Urothelium cell line (cell line): ENCODE data around the gene CYP2A7.
"Not testable (repeated sequence)": the region's sequence is repeated elsewhere in the genome, so short reads cannot be mapped to it uniquely, and the experiment has no call there.

Experiments used
- DNase-seq: peaks from one replicate; pipeline ENCODE4 v3.0.0; 2011; ENCODE audit warnings: low spot score, mixed read lengths
- FAIRE-seq: peaks from 2 replicates; lab custom pipeline; 2011; peaks lifted over from hg19 to GRCh38; lab: Jason Lieb, UNC

Gene CYP2A7, protein sequence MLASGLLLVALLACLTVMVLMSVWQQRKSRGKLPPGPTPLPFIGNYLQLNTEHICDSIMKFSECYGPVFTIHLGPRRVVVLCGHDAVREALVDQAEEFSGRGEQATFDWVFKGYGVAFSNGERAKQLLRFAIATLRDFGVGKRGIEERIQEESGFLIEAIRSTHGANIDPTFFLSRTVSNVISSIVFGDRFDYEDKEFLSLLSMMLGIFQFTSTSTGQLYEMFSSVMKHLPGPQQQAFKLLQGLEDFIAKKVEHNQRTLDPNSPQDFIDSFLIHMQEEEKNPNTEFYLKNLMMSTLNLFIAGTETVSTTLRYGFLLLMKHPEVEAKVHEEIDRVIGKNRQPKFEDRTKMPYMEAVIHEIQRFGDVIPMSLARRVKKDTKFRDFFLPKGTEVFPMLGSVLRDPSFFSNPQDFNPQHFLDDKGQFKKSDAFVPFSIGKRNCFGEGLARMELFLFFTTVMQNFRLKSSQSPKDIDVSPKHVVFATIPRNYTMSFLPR

DNA sequence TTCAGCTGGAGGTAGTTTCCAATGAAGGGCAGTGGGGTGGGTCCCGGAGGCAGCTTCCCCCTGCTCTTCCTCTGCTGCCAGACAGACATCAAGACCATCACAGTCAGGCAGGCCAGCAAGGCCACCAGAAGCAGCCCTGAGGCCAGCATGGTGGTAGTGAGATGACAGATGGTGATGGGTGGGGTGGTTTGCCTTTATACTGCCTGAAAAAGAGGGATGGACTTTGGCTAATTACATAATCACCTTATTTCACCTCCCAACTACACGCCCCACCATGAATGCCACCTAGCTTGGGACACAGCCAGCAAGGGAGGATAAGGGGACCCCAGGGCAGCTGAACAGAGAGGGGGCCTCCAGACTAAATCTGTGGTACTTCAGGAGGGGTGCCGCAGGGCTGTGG is at the start of gene CYP2A7:
Gene CYP2A7 (minus strand): TSS at position 170 of the 400 bp plus-strand sequence. CDS start 21 bp downstream, at position 149.
- DNase-seq, FAIRE-seq: not testable (repeated sequence)

DNA sequence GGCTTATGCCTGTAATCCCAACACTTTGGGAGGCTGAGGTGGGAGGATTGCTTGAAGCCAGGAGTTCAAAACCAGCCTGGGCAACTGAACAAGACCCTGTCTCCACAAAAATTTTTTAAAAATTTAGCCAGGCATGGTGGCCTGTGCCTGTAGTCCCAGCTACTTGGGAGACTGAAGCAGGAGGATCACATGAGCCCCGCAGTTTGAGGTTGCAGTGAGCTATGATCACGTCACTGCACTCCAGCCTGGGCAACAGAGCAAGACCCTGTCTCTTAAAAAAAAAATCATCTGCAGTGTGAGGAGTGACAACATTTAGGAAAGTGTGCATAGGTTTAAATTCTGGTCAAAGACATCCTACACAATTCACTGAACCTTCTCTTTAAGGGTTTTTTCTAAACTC is 48.8 kb upstream of the CYP2A7 start:
- not testable (repeated sequence) for DNase-seq, FAIRE-seq

DNA sequence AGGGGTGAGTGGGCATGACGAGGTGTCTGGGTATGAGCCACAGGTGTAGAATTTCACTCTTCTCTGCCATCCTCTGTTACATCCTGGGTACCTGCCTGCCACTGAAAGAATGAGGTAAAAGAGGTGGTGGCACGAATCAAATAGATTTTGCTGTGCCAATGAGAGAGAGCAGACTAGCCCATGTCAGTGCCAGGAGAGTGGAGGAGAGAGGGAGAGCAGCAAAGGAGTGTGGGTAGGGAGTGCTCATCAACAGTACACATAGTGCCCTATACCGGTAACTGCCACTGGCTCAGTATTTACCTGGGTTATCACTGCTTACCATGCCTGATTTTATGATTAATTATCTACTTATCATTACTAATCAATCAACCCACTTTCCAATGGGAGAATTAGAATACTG is 47.9 kb upstream of the CYP2A7 start:
- not testable (repeated sequence) for DNase-seq
- FAIRE-seq: peak; percentile 17

DNA sequence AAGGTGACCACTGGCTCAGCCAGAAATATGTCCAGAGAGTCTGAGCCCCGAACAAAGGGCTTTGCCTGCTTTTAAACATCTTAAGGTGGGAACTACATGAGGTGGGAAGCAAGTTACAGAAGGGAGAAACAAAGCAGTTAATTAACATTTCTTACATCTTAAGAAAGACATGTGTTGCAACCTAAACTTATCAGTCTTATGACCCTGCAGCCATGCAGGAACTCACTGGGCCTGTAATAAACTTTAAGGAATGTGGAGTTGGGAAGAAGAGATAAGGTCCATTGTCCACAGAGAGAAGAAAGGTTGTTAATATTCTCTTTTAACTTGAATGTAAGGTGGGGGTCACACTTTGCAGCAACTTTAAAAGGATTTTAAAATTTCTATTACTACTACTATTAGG is 46.8 kb upstream of the CYP2A7 start:
- FAIRE-seq: no peak

DNA sequence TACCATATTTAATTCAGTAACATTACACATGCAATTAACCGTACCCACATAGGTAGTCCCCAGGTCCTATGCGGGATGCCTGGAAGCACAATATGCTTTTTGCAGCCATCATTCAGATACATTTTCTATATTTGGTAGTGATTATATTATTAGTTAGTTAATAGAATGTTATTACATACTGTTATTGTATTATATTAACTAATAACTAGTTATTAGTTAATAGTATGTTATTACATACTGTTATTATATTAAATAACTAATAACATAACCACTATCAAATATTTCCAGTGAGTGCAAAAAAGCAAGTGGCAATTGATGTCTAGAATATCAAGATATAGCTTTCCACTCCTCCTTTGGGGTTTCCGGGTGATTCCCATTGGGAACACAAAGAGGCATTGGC is 45.5 kb upstream of the CYP2A7 start:
- FAIRE-seq: no peak
- no peak for DNase-seq

More for the DNA sequence above, 46.8 kb upstream of the CYP2A7 start:
- DNase-seq: no peak

DNA sequence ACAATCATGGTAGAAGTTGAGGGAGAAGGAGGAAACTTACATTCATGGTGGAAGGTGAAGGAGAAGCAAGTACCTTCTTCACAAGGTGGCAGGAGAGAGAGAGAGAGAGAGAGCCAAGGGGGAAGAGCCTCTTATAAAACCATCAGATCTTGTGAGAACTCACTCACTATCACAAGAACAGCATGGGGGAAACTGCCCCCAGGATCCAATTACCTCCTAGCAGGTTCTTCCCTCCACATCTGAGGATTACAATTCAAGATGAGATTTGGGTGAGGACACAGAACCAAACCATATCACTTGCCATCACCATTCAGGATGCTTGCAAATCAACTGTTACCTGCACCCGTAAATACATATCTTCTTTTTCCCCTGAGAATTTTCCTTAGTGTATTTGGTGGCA is 44.2 kb upstream of the CYP2A7 start:
- DNase-seq, FAIRE-seq: not testable (repeated sequence)

DNA sequence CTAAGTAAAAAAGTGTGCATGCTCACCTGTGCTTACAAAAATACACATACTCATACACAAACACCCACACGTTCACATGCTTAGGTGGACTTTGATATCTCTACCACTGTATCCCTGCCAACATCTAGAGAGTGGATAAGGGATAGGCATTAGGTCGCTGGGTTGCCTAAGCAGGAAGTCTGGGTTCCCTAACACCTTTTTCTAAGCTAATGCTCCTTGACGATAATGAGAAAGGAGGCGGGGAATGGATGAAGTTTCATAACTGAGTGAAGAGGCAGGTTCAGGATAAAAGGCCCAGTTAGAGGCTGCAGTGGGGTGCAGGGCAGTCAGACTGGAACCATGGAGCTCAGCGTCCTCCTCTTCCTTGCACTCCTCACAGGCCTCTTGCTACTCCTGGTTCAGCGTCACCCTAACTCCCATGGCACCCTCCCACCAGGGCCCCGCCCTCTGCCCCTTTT is 41.9 kb upstream of the CYP2A7 start:
- FAIRE-seq (no peak), DNase-seq (no peak)

DNA sequence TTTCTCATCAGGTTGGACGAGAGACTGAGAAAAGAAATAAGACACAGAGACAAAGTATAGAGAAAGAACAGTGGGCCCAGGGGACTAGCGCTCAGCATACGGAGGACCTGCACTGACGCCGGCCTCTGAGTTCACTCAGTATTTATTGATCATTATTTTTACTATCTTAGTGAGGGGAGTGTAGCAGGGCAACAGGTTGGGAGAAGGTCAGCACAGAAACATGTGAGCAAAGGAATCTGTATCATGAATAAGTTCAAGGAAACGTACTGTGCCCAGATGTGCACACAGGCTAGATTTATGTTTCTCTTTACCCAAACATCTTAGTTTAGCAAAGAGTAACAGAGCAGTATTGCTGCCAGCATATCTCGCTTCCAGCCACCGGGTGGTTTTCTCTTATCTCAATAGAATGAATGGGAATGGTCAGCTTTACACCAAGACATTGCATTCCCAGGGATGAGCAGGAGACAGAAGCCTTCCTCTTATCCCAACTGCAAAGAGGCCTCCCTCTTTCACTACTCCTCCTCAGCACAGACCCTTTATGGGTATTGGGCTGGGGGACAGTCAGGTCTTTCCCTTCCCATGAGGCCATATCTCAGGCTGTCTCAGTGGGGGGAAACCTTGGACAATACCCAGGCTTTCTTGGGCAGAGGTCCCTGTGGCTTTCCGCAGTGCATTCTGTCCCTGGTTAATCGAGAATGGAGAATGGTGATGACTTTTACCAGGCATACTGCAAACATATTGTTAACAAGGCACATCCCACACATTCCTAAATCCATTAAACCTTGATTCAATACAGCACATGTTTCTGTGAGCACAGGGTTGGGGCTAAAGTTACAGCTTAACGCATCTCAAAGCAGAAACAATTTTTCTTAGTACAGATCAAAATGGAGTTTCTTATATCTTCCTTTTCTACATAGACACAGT is 40.5 kb upstream of the CYP2A7 start:
- not testable (repeated sequence) for FAIRE-seq, DNase-seq

DNA sequence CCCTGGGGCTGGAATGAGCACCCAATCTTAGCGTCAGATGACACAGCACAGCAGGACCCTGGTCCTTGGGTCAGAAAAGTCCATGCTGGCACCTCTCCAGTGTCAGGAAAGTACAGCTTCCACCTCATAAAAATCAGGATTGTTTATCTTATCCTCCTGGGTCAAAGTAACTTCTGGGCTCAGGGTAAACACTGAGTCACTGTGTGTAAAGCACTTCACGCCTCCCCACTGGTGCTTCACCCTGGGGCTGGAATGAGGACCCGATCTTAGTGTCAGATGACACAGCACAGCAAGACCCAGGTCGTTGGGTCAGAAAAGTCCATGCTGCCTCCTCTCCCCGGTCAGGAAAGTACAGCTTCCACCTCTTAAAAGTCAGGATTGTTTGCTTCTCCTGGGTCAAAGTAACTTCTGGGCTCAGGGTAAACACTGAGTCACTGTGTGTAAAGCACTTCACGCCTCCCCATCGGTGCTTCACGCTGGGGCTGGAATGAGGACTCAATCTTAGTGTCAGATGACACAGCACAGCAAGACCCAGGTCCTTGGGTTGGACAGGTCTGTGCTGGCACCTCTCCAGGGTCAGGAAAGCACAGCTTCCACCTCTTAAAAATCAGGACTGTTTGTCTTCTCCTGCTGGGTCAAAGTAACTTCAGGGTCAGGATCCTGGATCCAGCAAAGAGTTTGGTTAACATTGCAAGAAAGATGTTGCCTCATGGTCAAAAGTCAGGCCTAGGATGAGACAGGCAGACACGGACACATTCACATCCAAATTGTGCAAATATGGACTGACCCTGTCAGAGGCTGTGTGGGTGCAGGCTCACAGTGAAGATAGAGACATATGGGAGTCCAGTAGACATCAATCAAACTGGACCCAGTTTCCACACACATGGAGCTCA is 39.2 kb upstream of the CYP2A7 start:
- DNase-seq: peak; percentile 28
- no peak for FAIRE-seq

DNA sequence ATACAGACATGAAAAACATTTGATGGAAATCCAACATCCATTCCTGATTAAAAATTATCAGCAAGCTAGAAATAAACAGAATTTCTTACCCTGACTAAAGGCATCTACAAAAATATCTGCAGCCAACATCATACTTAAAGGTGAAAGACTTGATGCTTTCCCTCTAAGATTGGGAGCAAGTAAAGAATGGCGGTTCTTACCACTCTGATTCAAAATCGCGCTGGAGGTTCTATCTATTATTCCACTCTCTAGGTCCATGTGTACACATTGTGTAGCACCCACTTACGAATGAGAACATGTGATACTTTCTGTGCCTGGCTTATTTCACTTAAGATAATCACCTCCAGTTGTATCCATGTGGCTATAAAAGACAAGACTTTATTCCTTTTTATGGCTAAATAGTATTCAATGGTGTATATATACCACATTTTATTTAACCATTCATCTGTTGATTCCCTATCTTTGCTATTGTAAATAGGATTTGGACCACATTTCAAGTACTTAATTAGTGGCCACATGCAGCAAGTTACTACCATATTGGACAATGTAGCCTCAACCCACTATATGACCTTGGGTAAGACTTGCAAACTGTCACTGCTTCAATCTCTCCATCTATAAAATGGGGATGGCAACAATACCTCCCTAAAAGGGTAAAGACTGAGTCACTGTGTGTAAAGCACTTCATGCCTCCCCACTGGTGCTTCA is 38.4 kb upstream of the CYP2A7 start:
- DNase-seq: no peak
- no peak for FAIRE-seq

DNA sequence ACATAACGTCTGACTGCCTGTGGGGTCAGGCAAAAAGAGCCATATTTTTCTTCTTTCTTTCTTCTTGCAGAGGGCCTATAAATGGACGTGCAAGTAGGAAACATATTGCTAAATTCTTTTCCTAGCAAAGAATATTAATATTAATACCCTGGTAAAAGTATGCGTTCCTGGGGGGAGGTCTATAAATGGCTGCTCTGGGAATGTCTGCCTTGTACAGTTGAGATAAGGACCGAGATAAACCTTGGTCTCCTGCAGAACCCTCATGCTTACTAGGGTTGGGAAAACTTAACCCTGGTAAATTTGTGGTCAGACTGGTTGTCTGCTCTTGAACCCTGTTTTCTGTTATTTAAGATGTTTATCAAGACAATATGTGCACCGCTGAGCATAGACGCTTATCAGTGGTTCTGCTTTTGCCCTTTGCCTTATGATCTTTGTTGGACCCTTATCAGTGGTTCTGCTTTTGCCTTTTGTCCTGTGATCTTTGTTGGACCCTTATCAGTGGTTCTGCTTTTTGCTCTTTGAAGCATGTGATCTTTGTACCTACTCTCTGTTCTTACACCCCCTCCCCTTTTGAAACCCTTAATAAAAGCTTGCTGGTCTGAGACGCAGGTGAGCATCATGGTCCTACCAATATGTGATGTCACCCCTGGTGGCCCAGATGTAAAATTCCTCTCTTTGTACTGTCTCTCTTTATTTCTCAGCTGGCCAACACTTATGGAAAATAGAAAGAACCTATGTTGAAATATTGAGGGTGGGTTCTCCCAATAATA is 37.7 kb upstream of the CYP2A7 start:
- FAIRE-seq, DNase-seq: not testable (repeated sequence)

DNA sequence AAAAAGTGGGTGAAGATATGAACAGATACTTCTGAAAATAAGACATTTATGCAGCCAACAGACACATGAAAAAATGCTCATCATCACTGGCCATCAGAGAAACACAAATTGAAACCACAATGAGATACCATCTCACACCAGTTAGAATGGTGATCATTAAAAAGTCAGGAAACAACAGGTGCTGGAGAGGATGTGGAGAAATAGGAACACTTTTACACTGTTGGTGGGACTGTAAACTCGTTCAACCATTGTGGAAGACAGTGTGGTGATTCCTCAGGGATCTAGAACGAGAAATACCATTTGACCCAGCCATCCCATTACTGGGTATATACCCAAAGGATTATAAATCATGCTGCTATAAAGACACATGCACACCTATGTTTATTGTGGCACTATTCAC is 36.3 kb upstream of the CYP2A7 start:
- DNase-seq, FAIRE-seq: not testable (repeated sequence)

DNA sequence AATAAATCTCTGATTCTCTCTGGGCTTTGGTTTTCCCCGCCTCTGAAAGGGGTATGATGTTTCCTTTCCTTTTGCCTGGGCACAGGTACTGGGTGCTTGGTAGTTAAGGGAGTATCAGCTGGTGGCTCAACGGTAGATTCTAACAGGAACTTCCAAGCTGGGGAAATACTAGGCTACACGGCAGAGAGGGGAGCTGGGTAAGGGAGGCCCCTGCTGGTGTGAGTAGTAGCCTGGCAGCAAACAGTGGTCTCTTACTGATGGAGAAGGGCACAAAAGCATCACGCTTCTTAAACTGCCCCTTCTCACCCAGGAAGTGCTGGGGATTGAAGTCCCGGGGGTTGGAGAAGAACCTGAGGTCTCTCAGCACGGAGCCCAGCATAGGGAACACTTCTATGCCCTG is 26.9 kb upstream of the CYP2A7 start:
- no peak for FAIRE-seq
- DNase-seq: no peak

DNA sequence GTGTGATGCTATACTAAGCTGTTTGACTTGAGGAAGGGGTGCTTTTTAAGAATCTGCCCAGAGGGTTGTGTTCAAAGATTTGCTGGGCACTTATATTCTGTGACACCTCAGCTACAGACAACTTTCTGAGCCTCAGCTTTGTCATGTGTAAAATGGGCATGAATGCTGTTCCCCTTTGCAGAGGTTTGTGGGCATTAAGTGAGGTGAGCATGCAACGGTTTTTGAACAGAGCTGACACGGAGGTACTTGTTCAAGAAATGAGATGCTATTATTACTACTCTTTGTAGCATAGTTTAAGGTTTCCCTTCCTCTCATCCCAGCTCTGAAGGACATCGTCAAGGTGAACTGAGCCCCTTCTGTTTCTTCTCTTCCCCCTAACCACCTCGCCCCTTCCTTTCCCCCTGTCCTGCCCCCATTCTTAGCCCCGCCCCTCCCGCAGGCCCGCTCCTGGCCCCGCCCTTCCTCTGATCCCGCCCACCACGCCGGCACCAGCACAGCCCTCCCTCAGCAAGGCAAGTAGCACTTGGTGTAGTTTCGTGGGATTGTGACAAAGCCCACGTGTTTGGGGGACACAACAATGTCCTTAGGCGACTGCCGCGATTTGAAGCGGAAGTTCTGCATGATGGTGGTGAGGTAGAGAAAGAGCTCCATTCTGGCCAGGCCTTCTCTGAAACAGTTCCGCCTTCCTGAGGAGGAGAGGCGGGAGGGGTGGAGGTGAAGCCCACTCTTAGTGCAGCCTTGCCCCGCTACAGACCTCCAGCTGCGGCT is 26.1 kb upstream of the CYP2A7 start:
- DNase-seq: no peak
- no peak for FAIRE-seq

DNA sequence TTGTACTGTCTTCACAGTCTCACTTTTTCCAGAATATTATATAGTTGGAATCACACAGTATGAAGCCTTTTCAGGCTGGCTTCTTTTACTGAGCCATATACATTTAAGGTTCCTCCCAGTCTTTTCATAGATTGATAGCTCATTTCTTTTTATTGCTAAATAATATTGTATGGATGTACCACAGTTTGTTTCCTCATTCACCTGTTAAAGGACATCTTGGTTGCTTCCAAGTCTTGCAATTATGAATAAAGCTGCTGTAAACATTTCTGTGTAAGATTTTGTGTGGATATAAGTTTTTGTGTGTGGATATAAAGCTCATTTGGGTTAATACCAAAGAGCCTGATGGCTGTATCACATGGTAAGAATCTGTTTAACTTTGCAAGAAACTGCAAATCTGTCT is 24.5 kb upstream of the CYP2A7 start:
- DNase-seq (no peak), FAIRE-seq (no peak)

DNA sequence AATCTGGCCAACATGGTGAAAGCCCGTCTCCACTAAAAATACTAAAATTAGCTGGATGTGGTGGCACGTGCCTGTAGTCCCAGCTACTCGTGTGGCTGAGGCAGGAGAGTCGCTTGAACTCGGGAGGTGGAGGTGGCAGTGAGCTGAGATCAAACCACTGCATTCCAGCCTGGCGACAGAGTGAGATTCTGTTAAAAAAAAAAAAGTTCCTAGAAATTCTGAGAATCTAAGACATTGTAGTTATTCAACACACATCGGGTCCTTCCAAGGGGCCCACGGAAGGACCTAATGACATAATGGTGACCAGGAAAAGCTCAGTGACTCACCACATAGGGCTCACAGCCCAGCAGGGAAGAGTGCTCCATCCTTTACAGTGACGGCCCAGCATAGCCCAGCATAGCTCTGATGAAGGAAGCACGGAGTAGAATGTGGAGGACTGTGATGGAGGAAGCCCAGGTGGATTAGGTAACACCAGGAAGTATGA is 22.7 kb upstream of the CYP2A7 start:
- not testable (repeated sequence) for FAIRE-seq
- peak; percentile 27 for DNase-seq

DNA sequence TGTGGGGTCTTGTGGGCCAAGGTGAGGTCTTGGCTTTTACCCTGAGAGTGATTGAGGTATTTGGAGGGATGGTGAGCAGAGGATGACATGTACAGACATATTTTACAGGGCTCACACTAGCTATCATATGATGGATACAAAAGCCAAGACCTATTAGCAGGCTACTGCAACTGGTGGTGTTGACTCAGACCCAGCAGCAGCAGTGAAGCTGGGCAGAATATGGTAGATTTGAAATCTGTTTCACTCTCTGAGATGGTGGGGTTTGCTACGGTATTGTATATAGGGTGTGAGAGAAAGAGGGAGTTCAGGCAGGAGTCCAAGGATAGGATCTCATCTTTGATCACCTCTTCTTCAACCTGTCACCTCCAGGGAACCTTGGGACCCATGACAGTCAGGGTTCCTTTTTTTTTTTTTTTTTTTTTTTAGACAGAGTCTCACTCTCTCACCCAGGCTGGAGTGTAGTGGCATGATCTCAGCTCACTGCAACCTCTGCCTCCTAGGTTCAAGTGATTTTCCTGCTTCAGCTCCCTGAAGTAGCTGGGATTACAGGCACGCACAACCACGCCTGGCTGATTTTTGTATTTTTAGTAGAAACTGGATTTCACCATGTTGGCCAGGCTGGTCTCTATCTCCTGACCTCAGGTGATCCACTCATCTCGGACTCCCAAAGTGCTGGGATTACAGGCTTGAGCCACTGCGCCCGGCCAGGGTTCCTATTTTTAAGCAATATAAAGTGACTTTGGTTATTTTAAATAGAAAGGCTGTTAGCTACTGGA is 20.1 kb upstream of the CYP2A7 start:
- DNase-seq, FAIRE-seq: not testable (repeated sequence)
